ENCODE data around the gene PPFIA4. TPM values are rescaled to one million over a fixed set of nuclear protein-coding genes. Genes with fewer than 3 reads are reported as not detected.

The PPFIA4 gene
- total and polyA plus RNA-seq, 2 of the 4 experiments (the other 2 are of a cell fraction), result 5.4 to 13.7 TPM

GRCh38 chr1:203072911-203073310 lies 46.6 kb downstream of the PPFIA4 start:
- dilution Hi-C loops (cut with HindIII; ENCODE audit: low sequenced_read_pairs, unreplicated experiment), result no loop called here
- Histone ChIP-seq H2BK15ac (ENCODE audit: low read depth, low read length) (no peak overlapping the region), H3K27me3 (ENCODE audit: control insufficient read depth, insufficient read depth, low read length) (peaks cover 17% of the 10 kb centered on the region; the same call in 1 of the 2 replicates), H3K56ac (ENCODE audit: extremely low read depth, insufficient read depth, low read length) (no peak overlapping the region), H3K79me1 (ENCODE audit: low read depth in 1 of 2, low read length in 2 of 2) (no peaks in the 10 kb centered on the region), H2AK5ac (ENCODE audit: low read depth, low read length) (no peak overlapping the region), H2BK120ac (ENCODE audit: low read depth, low read length) (no peak overlapping the region), H3K14ac (replicated peaks; ENCODE audit: low read depth, low read length) (no peak overlapping the region), H3K4me1 (ENCODE audit: control insufficient read depth, insufficient read depth, low read length) (no peaks in the 10 kb centered on the region), H3K4ac (ENCODE audit: low read depth, low read length) (no peak overlapping the region), H3K4me2 (ENCODE audit: low read depth, low read length) (no peak overlapping the region), H4K91ac (ENCODE audit: insufficient read depth, low read depth, low read length) (no peak overlapping the region), H3K9me1 (ENCODE audit: insufficient read depth, low read length) (no peaks in the 10 kb centered on the region), H3K23ac (ENCODE audit: low read depth, low read length) (no peak overlapping the region), H4K8ac (ENCODE audit: low read depth in 2 of 2, low read length in 2 of 2) (no peak overlapping the region), H2BK5ac (ENCODE audit: low read depth, low read length, poor library complexity, severe bottlenecking) (no peak overlapping the region), H4K5ac (ENCODE audit: low read depth, low read length) (no peak overlapping the region), H3K9ac (ENCODE audit: low read depth, low read length) (no peak overlapping the region), H3K4me3 (ENCODE audit: insufficient read depth, low read depth, low read length) (no peak overlapping the region), H3K9me3 (ENCODE audit: control insufficient read depth, insufficient read depth, low read length) (no peaks in the 10 kb centered on the region), H3K18ac (ENCODE audit: low read depth, low read length) (no peak overlapping the region), H2AK9ac (replicated peaks; ENCODE audit: low read depth, low read length, poor library complexity) (no peak overlapping the region), H2AFZ (replicated peaks; ENCODE audit: low read length, poor library complexity) (no peak overlapping the region), H3K27ac (ENCODE audit: insufficient read depth, low read length) (no peak overlapping the region), H4K20me1 (ENCODE audit: insufficient read depth, low read length) (no peaks in the 10 kb centered on the region; the same call in 1 of the 2 replicates), H2BK20ac (ENCODE audit: low read depth, low read length) (no peak overlapping the region), H3K36me3 (ENCODE audit: control insufficient read depth, insufficient read depth, low read length) (peaks cover 14% of the 10 kb centered on the region)
- POLR2A ChIA-PET (ENCODE audit: unreplicated experiment), result no interaction called here
- ATAC-seq (ENCODE audit: low read depth), result no peak
- intact Hi-C loops (cut with micrococcal nuclease), result no loop called here
- CTCF ChIA-PET, result no interaction called here
- 60% methylated on average over 1 of the region's 3 CpGs; no CpG with 5 or more reads in 1 of the 2 experiments for WGBS, 2 experiments (ENCODE audit: extremely low coverage in 2 of 2, insufficient read length in 1 of 2)
- TF ChIP-seq CHD1 (IDR thresholded peaks at IDR 0.05; ENCODE audit: low read depth, low read length) (no peak), CTCF (conservative IDR thresholded peaks at IDR 0.05; ENCODE audit: low read depth, low read length) (no peak), MXI1 (IDR thresholded peaks at IDR 0.05; ENCODE audit: borderline replicate concordance, low read depth, low read length) (no peak), MAFK (IDR thresholded peaks at IDR 0.05; ENCODE audit: low read depth, low read length) (no peak), FOS (IDR thresholded peaks at IDR 0.05; ENCODE audit: low read depth, low read length) (no peak), RFX5 (IDR thresholded peaks at IDR 0.05; ENCODE audit: low read depth, low read length) (no peak), POLR2A (IDR thresholded peaks at IDR 0.05; ENCODE audit: low read depth, low read length) (no peak)
- peak; percentile 4 for DNase-seq
- BruUV-seq (replicated peaks), result no TSS peak
- in situ Hi-C loops (cut with MboI; ENCODE audit: low sequenced_read_pairs), result no loop called here
